HG02884 (cell line): Measurements from ENCODE around the gene TMEM190.
"Not testable (repeated sequence)": the region's sequence is repeated elsewhere in the genome, so short reads cannot be mapped to it uniquely, and the experiment has no call there.

Source experiments
- ATAC-seq: cut with Tn5 transposase; IDR thresholded peaks from one replicate; pipeline ENCODE4 v1.9.1; 2021; ENCODE audit warnings: mild to moderate bottlenecking, moderate library complexity; ENCODE audit not compliant: unreplicated experiment

The TMEM190 gene

GRCh38 chr19:55389386-55390317 lies 13.0 kb downstream of the TMEM190 start:
- no peak for ATAC-seq

GRCh38 chr19:55390461-55390880 lies 13.8 kb downstream of the TMEM190 start:
- ATAC-seq = no peak

- ATAC-seq = no peak
These were observed 14.6 kb downstream of the TMEM190 start for GRCh38 chr19:55391191-55391670.

DNA sequence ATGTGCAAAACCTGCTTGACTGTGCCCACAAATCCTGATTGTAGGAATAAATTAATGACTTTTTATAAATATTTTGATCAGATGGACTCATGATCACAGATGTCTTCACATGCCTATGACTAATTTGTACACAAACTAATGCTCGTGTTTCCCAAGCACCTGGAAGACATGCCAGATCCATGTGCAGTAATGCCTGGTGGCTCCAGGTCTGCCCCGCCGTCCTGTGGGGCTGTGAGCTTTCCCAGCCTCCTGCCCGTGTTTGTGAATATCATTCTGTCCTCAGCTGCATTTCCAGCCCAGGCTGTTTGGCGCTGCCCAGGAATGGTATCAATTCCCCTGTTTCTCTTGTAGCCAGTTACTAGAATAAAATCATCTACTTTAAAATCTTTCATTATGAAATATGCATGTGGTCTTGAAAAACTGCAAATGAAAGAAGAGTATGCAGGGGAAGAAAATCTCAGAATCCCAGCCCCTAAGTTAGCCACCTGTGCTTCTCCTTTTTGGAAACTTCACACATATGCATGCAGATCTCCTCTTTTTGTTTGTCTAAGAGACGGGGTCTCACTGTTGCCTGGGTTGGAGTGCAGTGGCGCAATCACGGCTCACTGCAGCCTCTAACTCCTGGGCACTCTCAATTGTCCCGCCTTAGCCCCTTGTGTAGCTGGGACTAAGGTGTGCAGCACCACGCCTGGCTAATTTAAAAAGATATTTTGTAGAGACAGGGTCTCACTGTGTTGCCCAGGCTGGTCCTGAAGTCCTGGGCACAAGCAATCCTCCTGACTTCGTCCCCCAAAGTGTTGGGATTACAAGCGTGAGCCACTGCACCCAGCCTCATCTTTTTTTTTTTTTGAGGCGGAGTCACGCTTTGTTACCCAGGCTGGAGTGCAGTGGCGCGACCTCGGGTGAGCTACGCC lies 15.3 kb downstream of the TMEM190 start:
- ATAC-seq = no peak

DNA sequence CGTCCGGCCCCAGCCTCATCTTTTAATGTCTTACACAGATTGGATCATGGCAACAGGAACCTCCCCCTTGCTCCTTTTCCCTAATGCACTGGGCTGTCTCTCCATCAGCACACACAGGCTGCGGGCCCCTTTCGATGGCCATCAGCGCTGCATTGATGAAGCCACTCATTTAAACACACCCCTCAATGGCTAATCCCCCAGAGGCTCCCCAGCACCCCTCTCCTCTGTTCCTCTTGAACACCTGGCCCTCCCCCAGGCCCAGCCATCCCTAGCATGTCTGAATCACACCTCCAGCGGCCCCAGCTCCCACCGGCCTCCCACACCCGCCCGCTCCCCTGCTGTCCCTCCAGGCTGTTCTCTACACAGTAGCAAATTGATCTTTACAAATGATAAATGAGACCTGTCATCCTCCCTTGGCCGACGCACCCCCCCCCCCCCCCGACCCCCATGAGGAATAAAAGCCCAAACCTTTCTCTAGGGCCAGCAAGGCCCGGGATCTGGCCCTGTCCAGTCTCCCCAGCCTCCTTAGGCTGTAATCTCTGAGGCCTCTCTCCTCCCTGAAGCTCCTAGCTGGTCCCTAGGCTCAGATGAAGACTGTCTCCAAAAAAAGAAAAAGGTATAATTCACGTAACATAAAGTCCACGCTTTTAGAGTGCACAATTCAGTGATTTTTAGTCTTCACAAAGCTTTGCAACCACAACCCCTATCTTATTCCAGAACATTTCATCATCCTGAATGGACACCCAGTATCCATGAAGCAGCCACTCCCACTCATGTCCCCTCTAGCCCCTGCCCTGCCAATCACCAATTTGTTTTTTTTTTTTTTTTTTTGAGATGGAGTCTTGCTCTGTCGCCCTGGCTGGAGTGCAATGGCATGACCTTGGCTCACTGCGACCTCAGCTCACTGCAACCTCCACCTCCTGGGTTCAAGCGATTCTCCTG lies 16.5 kb downstream of the TMEM190 start:
- ATAC-seq = no peak

DNA sequence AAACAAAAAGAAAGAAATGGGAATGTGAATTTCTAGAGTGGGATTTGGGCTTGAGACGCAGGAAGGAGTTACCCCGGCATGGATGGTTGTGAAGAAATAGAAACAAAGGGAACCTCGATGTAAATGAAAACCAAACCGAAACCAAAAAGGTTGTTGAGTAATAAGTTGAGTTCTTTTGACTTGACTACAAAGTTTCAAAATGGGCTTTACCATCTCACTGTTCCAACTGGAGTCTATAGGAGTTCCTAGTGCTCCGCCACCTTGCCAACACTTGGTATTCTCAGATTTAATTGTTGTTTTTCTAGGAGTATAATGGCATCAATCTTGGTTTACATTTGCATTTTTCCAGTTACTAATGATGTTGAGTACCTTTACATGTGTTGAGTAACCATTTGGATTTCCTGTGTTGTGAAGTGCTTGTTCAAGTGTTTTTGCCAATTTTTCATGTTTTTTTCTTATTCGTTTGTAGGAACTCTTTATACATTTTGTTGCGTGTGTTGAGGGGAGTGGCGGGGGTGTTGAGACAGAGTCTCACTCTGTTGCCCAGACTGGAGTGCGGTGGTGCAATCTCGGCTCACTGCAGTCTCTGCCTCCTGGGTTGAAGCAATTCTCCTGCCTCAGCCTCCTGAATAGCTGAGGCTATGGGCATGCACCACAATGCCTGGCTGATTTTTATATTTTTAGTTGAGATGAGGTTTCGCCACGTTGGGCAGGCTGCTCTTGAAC lies 21.7 kb downstream of the TMEM190 start:
- ATAC-seq = no peak

- ATAC-seq = no peak
These were observed 23.9 kb downstream of the TMEM190 start for GRCh38 chr19:55400281-55401087.

- not testable (repeated sequence) for ATAC-seq
These were observed 24.8 kb downstream of the TMEM190 start for GRCh38 chr19:55401390-55401789.

DNA sequence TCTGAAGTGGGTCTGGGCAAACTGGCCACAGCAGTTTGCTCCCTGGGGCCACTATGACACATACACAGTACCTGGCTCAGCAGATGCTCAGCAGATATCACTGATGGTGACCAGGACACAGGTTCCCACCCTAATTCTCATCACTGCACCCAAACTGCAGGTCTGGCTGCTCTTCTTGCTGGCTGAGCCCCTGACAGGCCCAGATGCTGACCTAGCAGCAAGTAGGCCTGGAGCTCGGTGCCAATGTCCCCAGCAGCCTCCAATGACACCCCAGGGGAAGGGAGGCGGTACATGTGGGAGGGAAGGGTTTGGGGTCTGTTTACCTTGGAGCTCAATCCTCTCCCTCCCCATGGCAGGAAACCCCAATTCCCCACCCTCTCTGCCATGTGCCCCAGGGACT lies 25.9 kb downstream of the TMEM190 start:
- ATAC-seq = no peak

DNA sequence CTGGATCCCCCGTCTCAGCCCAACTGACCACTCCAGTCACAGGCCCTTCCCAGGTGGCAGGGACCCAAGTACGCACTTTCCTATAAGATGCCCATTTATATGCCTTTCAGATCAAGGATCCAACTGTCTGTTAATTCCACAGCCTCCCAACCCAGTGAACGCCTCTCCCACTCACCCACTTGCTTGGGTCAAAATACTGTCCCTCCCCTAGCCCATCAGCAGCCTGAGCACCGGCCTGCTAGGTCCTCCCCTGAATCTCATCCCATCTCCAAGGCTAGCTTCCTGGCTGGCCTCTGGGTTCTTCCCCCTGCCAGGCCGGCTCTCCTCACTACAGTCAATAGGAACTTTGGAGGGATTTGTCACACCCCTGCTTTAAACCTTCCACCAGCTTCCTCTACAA lies 29.0 kb downstream of the TMEM190 start:
- no peak for ATAC-seq

DNA sequence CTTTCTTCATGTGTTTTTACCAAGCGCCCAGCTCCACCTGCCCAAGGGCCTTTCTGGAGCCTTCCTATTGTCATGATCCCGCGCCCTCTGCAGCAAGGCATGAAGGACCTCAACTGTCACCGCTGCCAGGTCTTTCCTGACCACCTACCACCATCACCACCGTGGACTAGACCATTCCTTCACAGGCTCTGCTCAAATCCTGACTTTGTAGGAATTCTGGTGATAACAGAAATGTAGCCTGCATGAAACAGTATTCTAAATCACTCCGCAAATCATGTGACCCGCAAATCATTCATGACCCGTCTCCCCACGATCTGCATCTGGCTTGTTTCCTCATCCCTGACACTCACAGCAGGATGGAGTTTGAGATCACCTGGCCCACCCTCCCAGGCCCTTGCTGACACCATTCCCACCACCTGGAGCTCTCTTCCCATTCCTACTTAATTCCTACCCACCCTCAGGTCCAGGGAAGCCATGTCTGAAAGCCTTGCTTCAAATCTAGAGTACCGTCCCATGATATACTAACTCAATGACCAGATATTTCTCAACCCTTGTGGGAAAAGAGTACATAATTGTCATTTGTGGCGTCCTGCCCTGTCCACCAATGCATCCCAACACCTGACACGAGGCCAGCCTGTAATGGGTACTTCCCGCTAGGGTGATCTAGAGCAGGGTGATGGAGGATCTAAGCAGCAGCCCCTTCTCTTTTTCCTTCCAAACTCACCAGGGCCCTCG lies 29.6 kb downstream of the TMEM190 start:
- ATAC-seq = no peak

DNA sequence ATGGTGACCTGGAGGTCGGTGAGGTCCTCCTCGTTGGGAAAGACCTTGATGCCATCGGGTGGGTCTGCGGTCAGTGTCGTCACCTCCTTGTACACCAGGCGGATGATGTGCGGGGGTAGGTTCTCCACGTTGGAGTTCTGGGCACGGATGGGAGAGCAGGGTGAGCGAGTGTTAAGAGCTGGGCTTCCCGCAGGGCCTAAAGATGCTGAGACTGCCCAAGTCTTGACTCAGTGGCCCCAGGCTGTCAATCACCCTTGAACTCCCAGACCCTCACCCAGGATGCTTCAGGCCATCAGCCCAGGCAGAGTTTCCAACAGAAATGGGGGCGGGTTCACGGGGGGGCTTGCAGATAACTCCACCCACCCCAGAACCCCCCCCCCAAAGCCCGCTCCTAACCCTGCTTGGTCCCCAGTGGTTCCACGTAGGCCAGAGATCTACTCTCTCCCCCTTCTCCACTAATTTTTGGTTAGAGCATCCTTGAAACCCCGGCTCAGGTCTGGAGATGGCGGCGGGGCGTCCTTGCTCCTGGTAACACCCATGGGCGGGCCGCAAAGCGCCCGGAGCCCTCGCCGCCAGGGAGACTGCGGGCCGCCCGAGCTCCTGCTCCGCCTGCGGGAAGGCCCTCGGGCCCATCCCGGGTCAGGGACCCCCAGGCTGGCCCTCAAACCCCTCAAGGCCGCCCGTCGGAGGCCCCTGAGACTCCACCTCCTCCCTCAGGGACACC lies 30.4 kb downstream of the TMEM190 start:
- ATAC-seq = no peak

DNA sequence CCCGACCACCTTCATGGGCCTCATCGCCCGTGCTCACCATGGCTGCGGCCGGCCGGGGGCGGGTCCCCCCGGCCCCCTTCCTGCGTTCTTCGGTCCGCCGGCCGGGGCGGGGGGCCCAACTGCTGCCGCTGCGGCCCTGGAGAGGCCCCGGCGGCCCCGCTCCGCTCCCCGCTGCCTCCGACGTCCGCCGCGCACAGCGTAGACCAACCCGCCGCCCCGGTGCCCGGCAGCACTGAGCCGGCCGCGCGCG lies 30.8 kb downstream of the TMEM190 start, which contains the start of gene UBE2S:
TSS of gene UBE2S (minus strand) at position 239 of the 250 bp plus-strand sequence. CDS start at position 40, 199 bp downstream.
- not testable (repeated sequence) for ATAC-seq

DNA sequence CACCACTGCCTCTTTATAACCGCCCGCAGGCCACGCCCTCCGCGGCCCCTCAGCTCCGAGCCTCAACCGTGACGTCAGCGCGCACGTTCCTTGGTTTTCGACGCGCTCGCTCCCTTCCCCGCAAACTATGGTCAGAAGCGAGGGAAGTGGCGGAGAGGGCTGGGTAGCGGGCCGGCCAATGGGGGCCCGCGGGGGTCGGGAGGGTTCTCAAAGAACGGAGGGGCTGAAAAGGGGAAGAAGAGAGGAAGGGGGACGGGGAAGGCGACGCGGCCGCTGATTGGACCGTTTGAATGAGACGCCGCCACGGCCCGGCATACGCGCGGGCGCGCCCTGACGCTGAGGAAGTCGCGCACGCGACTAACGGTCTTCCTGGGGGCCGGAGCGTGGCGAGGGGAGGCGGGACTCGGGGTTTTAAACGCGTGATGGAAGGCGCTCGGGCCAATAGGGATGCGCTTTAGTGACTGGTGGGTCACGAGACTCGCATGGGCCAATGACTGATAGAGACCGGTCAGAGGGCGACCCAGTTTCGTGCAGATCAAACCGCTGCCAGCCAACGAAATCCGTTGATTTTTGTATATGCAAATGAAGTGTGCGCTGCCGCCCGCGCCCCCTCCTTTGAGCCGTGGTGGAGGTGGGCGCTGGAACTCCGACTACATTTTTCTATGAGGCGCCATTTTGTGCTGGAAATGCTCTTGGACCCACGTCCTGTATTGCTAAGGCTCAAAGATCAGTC lies 31.3 kb downstream of the TMEM190 start:
- ATAC-seq = peak; percentile 78

DNA sequence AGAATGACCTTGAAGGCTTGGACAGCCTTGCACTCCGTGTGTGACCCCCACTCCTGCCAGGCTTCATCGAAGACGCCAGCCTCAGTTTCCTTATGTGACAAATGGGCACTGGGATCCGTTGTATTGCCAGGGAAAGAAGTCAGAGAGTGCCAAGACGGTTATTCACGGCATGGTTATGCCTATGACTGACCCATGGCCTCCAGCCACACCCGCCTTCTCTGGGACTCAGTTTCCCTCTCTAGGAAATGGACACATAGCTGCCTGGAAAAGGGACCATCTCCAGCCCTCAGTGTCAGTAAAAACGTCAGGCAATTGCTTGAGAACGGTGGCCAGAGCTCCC lies 31.9 kb downstream of the TMEM190 start:
- ATAC-seq = no peak

DNA sequence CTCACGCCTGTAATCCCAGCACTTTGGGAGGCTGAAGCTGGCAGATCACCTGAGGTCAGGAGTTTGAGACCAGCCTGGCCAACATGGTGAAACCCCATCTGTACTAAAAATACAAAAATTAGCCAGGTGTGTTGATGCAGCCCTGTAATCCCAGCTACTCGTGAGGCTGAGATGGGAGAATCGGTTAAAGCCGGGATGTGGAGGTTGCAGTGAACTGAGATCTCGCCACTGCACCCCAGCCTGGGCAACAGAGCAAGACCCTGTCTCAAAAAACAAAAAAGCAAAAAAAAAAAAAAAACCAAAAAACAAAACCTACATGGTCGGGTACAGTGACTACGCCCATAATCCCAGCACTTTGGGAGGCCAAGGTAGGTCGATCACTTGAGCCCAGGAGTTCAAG lies 32.6 kb downstream of the TMEM190 start:
- ATAC-seq = not testable (repeated sequence)

GRCh38 chr19:55410168-55410567 lies 33.5 kb downstream of the TMEM190 start:
- no peak for ATAC-seq
